ENCODE measurements around the gene CARMIL1.

Gene CARMIL1

DNA sequence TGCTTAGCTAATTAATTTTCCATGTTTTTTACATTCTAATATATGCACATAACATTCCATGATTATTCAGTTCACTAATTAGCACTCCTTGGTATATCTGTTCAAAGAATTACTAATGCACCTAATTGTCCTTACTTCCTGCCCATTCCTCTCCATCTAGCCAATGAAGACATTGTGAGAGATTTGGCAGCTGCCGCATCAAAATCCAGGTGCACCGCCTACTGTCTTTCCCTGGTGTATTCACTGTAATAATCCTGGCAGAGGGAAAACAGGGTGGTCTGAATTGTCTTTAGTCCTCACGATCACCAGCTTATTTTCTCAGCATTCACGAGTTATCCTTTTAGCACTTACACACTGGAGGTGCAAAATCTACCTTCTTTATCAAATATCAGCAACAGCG, 311.8 kb downstream of the CARMIL1 start:
- no peak overlapping the region for H3K27ac ChIP-seq
- H3K36me3 ChIP-seq (ENCODE audit: insufficient read depth) = 0 out of 2 replicates have a peak, but pooled peaks cover 3% of the 10 kb centered on the region
- no peak overlapping the region for H3K4me2 ChIP-seq
- H4K20me1 ChIP-seq (ENCODE audit: insufficient read depth) = no peaks in the 10 kb centered on the region
- no peak overlapping the region for H2AFZ ChIP-seq (ENCODE audit: low read depth)
- TF ChIP-seq, protein P1, sequence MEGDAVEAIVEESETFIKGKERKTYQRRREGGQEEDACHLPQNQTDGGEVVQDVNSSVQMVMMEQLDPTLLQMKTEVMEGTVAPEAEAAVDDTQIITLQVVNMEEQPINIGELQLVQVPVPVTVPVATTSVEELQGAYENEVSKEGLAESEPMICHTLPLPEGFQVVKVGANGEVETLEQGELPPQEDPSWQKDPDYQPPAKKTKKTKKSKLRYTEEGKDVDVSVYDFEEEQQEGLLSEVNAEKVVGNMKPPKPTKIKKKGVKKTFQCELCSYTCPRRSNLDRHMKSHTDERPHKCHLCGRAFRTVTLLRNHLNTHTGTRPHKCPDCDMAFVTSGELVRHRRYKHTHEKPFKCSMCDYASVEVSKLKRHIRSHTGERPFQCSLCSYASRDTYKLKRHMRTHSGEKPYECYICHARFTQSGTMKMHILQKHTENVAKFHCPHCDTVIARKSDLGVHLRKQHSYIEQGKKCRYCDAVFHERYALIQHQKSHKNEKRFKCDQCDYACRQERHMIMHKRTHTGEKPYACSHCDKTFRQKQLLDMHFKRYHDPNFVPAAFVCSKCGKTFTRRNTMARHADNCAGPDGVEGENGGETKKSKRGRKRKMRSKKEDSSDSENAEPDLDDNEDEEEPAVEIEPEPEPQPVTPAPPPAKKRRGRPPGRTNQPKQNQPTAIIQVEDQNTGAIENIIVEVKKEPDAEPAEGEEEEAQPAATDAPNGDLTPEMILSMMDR (conservative IDR thresholded peaks at IDR 0.05; ENCODE audit: low read depth, low read length) = no peak
- H3K9ac ChIP-seq = no peak overlapping the region
- no peaks in the 10 kb centered on the region for H3K4me1 ChIP-seq (ENCODE audit: low read depth, poor library complexity, severe bottlenecking)
- no peaks in the 10 kb centered on the region for H3K27me3 ChIP-seq (ENCODE audit: insufficient read depth, low read depth)
- H3K4me3 ChIP-seq (IDR thresholded peaks at IDR 0.05; ENCODE audit: insufficient read depth, low read depth, low read length) = no peak overlapping the region
- H3K79me2 ChIP-seq (ENCODE audit: insufficient read depth, low read depth) = no peaks in the 10 kb centered on the region

DNA sequence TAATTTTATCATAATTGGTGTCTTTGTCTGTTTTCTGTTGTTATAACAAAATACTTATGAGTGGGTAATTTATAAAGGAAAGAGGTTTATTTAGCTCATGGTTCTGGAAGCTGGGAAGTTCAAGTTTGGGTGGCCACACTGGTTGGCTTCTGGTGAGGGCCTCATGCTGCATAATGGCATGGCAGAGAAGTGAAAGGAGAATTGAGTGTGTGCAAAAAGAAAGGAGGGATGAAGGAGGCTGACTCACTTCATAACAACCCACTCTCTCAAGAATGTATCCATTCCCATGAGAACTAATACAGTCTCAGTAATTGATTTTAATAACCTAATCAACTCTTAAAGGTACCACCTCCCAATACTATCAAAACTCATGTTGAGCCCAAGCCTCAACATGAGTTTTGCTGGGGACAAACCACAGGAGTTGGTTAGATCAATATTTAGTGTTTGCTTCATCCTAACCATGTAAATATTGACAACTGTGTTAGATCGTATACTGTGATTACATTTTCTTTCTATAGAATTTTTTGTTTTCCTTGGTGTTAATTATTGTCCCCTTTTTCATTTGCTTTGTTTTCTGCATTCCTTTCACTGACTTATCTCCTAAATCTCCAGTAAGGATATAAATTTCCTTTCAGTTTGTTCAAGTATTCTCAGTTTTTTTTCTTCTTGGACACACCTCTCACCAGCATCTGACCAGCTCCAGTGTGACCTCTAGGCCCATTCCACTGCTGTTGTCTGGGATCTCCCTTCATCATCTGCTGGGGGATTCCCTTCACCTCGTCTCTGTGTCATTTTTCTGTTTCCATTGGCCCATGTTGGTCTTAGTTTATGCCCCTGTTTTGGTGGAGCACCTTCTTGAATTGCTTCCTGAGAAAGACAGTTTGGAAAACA, 318.0 kb downstream of the CARMIL1 start:
- Histone ChIP-seq H3K4me3 (IDR thresholded peaks at IDR 0.05; ENCODE audit: insufficient read depth, low read depth, low read length) (no peak overlapping the region), H3K4me2 (no peak overlapping the region), H4K20me1 (ENCODE audit: insufficient read depth) (no peaks in the 10 kb centered on the region), H3K79me2 (ENCODE audit: insufficient read depth, low read depth) (no peaks in the 10 kb centered on the region), H3K4me1 (ENCODE audit: low read depth, poor library complexity, severe bottlenecking) (no peaks in the 10 kb centered on the region), H3K27me3 (ENCODE audit: insufficient read depth, low read depth) (no peaks in the 10 kb centered on the region), H3K36me3 (ENCODE audit: insufficient read depth) (0 out of 2 replicates have a peak, but pooled peaks cover 3% of the 10 kb centered on the region), H2AFZ (ENCODE audit: low read depth) (no peak overlapping the region), H3K9ac (no peak overlapping the region), H3K27ac (no peak overlapping the region)
- TF ChIP-seq, protein P1 (conservative IDR thresholded peaks at IDR 0.05; ENCODE audit: low read depth, low read length) = no peak

- H3K9ac ChIP-seq = no peak overlapping the region
- H3K4me2 ChIP-seq = no peak overlapping the region
- H3K27me3 ChIP-seq (ENCODE audit: insufficient read depth, low read depth) = no peaks in the 10 kb centered on the region
- no peaks in the 10 kb centered on the region for H4K20me1 ChIP-seq (ENCODE audit: insufficient read depth)
- no peaks in the 10 kb centered on the region for H3K79me2 ChIP-seq (ENCODE audit: insufficient read depth, low read depth)
- no peak overlapping the region for H3K27ac ChIP-seq
- H3K4me3 ChIP-seq (IDR thresholded peaks at IDR 0.05; ENCODE audit: insufficient read depth, low read depth, low read length) = no peak overlapping the region
- no peak overlapping the region for H2AFZ ChIP-seq (ENCODE audit: low read depth)
- TF ChIP-seq, protein P1 (conservative IDR thresholded peaks at IDR 0.05; ENCODE audit: low read depth, low read length) = no peak
- H3K4me1 ChIP-seq (ENCODE audit: low read depth, poor library complexity, severe bottlenecking) = no peaks in the 10 kb centered on the region
- H3K36me3 ChIP-seq (ENCODE audit: insufficient read depth) = 0 out of 2 replicates have a peak, but pooled peaks cover 2% of the 10 kb centered on the region
These were observed 320.4 kb downstream of the CARMIL1 start for GRCh38 chr6:25599516-25600085.

DNA sequence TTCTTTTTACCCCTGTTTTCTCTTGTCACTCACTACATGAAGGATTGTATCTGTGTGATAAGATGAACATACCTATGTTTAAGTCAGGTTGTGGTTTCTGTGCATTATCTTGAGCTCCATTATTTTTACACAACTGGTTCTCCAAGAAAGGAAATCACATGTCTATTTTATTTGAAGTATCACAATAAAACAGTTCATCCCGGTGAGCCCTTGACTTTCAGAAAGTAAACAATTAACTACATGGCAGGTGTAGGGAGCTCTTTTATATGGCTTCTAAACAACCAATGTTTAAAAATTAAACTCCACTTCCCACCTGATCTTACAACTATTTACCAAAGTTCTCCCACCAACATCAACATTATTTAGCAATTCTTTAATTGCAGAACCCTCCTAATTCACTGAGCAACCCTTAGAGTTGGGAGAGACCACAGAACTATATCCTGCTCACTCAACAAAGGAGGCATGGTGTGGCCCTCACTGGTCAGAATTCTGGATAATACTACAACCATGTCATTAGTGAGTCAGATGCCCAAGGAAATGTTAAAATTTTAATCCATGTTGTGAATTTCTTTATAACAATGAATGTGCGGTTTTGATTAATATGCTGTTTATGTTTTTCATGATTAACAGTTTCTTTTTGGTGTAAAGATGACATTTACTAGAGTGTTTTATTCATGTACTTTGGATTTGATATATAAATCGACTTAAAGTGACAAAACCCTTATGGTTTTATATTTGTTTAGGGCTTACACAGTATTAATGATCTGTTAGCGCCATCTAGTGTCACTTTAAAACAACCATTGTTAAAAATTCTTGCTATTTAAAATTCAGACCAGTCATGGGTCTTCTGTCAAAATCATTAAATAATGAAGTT, 322.9 kb downstream of the CARMIL1 start:
- H3K4me3 ChIP-seq (IDR thresholded peaks at IDR 0.05; ENCODE audit: insufficient read depth, low read depth, low read length) = no peak overlapping the region
- H4K20me1 ChIP-seq (ENCODE audit: insufficient read depth) = no peaks in the 10 kb centered on the region
- H3K4me1 ChIP-seq (ENCODE audit: low read depth, poor library complexity, severe bottlenecking) = no peaks in the 10 kb centered on the region
- no peak overlapping the region for H3K9ac ChIP-seq
- H3K36me3 ChIP-seq (ENCODE audit: insufficient read depth) = no peaks in the 10 kb centered on the region
- no peaks in the 10 kb centered on the region for H3K79me2 ChIP-seq (ENCODE audit: insufficient read depth, low read depth)
- H3K4me2 ChIP-seq = no peak overlapping the region
- H3K27me3 ChIP-seq (ENCODE audit: insufficient read depth, low read depth) = no peaks in the 10 kb centered on the region
- no peak overlapping the region for H3K27ac ChIP-seq
- H2AFZ ChIP-seq (ENCODE audit: low read depth) = no peak overlapping the region
- TF ChIP-seq, protein P1 (conservative IDR thresholded peaks at IDR 0.05; ENCODE audit: low read depth, low read length) = peak; percentile 76

All from KMS-11 (cell line).